ENCODE measurements around the gene ALOX5AP.

Gene ALOX5AP

DNA sequence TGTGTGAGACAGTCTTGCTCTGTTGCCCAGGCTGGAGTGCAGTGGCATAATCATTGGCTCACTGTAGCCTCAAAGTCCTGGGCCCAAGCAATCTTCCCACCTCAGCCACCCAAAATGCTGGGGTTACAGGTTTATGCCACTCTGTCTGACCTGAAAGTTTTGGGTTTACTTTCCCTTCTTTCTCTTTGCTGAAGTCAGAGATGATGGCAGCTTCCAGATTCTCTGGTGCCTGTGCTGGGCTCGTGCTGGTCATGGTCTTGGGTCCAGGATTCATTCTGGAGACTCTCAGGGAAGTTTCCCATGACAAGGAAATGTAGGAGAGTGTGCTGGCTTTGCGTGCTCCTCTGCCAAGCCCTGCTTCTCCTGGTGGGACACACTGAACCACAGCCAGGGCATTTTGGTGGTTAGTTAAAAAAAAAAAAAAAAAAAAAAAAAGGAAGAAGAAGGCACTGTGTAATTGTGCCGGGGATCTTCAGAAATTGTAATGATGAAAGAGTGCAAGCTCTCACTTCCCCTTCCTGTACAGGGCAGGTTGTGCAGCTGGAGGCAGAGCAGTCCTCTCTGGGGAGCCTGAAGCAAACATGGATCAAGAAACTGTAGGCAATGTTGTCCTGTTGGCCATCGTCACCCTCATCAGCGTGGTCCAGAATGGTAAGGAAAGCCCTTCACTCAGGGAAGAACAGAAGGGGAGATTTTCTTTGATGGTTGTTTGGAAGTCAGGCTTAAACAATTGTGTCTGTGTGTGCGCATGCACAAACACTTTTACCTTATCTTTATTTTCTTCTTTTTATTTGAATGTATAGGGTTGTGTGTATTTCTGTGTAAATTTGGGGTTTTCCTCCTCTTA lies at the start of gene ALOX5AP:
TSS of gene ALOX5AP (plus strand) at position 519 of the 847 bp plus-strand sequence. CDS start at position 582, 63 bp downstream.
- no peak for DNase-seq (ENCODE audit: low read depth, low spot score)

GRCh38 chr13:30685987-30686386 lies 49.4 kb upstream of the ALOX5AP start:
- DNase-seq (ENCODE audit: low read depth, low spot score) = no peak

DNA sequence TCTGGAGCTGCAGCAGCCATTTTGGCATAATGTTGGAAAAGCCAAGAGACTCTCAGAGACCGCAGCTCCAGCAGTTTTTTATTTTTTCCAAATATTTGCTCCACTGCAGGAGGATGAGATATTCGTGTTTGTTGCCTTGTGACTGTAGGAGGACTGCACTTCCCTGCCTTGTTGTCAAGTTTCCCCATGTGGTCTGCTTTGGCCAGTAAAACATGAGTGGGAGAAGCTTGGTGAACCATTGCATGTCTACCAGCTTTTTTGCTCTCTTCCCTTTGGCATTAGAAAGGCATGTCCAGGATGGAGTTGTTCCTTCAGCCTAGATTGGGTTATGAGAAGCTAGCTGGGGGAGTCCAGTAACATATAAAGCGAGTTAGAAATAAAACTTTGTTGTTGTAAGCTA lies 47.7 kb upstream of the ALOX5AP start:
- no peak for DNase-seq (ENCODE audit: low read depth, low spot score)

- no peak for DNase-seq (ENCODE audit: low read depth, low spot score)
Measured at GRCh38 chr13:30689752-30690151, 45.6 kb upstream of the ALOX5AP start.

- DNase-seq (ENCODE audit: low read depth, low spot score) = no peak
Measured at GRCh38 chr13:30690282-30691188, 44.8 kb upstream of the ALOX5AP start.

DNA sequence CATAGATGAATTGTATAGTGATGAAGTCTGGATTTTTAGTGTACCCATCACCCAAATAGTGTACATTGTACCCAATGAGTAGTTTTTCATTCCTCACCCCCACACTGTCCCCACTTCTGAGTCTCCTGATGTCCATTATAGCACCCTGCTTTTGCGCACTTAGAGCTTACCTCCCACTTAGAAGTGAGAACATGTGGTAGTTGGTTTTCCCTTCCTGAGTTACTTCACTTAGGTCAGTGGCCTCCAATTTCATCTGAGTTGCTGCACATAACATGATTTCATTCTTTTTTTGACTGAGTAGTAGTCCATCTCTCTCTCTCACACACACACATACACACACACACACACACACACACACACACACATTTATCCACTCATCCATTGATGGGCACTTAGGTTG lies 43.2 kb upstream of the ALOX5AP start:
- no peak for DNase-seq (ENCODE audit: low read depth, low spot score)

DNA sequence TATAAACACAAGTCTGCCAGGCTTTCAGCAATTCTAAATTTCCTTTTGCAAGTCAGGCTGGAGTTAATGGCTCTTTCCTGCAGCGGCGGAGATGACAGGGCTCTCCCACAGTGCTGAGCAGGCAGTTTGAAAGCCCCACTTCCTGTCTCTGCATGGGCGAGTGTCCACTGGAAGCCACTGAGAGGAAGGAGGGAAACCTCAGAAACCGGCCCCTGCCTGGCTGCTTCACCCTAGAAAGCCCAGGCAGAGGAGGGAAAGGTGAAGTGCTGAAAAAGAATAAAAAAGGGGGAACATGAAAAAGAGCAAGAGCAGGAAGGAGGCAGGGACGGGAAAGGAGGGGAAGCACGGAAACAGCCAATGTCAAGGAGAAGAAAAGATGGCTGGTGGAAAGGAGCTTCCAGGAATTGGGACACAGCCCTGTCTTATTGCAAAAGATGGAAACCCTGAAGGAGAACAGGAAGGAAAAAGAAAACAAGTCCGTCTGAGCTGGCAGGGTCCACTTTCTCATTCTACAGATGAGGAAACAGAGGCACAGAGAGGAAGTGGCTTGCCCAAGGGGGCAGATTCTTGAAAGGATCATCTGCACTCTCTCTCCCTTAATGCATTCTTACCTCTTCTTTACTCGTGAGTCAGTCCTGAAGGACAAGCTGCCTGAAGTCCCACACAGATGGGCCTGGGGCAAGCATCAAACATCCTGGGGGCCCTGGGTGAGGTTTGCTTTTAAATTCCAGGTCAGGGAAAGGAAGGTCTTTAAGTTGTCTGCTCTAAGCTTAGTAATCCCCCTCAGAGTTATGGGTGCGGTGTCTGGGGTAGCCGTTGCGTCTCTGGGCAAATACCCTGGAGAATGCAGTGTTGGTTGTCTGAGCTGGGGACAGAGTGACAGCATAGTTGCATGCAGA lies 38.8 kb upstream of the ALOX5AP start:
- DNase-seq (ENCODE audit: low read depth, low spot score) = no peak

- no peak for DNase-seq (ENCODE audit: low read depth, low spot score)
Measured at GRCh38 chr13:30697177-30697953, 38.0 kb upstream of the ALOX5AP start.

GRCh38 chr13:30697996-30698401 lies 37.3 kb upstream of the ALOX5AP start:
- DNase-seq (ENCODE audit: low read depth, low spot score) = no peak

GRCh38 chr13:30698488-30699005 lies 36.8 kb upstream of the ALOX5AP start:
- no peak for DNase-seq (ENCODE audit: low read depth, low spot score)

DNA sequence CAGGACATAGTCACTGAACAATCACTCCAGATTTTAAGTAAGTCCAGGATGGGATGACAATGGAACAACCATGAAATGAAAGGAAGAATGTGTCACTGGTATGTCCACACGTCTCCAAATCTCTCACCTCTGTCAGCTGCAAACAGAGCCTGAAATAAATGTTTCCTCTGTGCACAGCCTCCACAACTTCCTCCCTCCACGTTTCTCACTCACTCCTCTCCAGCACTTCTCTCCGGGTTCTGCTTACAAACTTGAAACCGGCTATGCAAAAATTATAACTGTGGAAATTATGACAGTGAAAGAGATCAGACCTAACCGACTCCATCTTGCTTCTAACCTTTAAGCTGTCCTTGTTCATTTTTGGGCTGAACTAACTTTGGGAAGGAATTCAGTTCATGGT lies 35.0 kb upstream of the ALOX5AP start:
- no peak for DNase-seq (ENCODE audit: low read depth, low spot score)

DNA sequence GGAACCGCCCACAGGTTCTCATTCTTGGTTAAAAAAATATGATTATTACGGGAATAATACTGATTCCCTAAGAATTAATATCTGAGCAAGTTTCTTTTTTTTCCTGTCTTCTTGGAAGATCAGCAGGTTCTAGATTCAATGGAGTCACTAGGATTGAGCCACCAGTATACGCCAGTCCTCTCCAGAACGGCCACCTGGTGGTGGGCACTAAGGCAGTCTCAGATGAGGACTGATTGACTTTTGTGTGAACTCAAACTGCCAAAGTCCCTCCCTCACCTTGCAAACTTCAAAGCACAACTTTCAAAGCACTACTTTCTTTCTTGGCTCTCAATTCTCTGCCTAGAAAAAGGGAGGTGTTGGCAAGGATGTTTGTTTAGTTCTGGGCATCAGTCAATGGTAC lies 33.3 kb upstream of the ALOX5AP start:
- DNase-seq (ENCODE audit: low read depth, low spot score) = no peak

DNA sequence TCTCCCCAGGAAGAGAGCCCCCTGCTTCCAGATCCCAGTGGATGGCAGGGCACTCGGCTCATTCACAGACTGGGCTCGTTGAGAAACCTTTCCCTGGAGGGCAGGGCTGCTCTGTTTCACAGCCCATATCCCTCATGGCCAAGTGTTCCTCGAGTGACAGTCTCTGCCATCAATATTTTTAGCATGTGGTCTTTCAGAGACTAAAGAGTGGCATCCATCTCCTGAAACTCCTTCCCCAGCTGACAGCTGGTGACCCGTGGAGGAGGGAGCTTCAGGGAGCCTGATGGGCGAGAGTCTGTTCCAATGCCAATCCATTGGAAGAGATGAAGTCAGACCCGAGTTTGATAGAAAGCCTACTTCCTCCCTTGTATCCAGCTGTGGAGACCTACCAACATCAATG lies 30.7 kb upstream of the ALOX5AP start:
- no peak for DNase-seq (ENCODE audit: low read depth, low spot score)

DNA sequence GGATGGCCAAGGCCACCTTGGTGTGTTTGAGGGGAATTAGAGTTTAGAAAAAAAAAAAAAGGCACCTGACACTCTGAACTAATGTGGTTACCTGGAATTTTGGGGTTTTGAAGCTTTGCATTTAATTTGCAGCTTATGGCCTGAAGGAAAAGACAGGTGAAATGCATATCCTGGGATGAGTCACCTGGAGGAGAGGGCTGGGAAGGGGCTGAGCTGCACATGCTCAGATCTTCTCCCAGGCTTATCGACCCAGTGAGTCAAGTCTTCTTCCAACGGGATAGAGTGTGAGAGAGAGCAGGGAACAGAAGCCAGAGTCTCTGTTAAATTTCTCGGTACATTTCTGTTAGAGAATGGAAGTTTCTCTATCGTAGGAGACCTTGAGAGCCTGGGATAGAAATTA lies 29.7 kb upstream of the ALOX5AP start:
- DNase-seq (ENCODE audit: low read depth, low spot score) = no peak

DNA sequence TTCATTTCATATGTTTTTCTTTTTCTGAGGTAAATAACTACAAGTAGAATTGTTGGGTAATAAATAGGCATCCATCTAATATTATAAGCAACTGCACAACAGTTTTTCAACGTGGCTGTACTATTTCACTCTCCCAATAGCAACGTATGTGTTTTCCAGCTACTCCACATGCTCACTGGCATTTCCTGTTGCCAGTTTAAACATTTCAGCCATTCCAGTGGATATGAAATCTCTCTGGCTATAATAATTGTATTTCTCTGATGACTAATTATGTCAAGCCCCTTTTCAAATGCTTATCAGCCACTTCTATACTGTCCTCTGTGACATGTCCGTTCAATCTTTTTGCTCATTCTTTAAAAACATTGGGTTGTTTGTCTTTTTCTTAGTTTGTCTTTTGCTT lies 26.8 kb upstream of the ALOX5AP start:
- no peak for DNase-seq (ENCODE audit: low read depth, low spot score)

- no peak for DNase-seq (ENCODE audit: low read depth, low spot score)
Measured at GRCh38 chr13:30710442-30710841, 24.9 kb upstream of the ALOX5AP start.

DNA sequence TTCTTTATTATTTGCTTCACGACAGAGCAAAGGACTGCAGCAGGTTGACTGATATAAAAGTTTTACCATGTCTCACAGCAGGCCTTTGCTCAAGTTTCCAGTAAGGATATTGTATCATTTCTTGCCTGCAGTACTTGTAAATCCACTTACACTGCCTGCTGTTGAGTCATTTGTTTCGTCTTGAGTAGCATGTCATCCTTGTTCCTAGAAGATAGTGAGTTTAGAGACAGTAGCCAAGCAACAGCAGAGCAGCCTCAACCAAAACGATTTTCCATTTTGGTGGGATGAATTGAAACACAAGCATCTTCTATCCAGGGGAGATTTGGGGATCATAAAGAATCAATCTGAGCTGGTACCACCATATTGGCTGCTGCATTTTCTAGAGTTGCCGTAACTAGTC lies 24.0 kb upstream of the ALOX5AP start:
- DNase-seq (ENCODE audit: low read depth, low spot score) = no peak

- no peak for DNase-seq (ENCODE audit: low read depth, low spot score)
Measured at GRCh38 chr13:30711837-30712236, 23.5 kb upstream of the ALOX5AP start.

GRCh38 chr13:30712536-30713532 lies 22.5 kb upstream of the ALOX5AP start:
- no peak for DNase-seq (ENCODE audit: low read depth, low spot score)

Measured in iPS DF 19.7 (cell line).